WI38 (cell line): ENCODE results near the gene DYNLT2.

Source experiments
- H3K4me3 ChIP-seq: 2 replicates; pipeline ENCODE4 v1.5.1; 2011; ENCODE audit warnings: low read depth, mild to moderate bottlenecking, control low read depth, low read length
- TF ChIP-seq, protein P1 (sequence below): IDR thresholded peaks from 2 replicates; pipeline ENCODE4 v1.5.1; 2012; ENCODE audit warnings: low read depth, mild to moderate bottlenecking, control low read depth, low read length

DYNLT2 gene, protein sequence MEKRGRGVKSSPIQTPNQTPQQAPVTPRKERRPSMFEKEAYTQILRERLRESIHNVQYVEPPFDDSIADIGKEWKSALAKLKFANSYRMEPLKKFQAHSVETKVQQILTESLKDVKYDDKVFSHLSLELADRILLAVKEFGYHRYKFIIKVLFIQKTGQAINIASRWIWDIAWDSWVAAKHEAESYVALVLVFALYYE

DNA sequence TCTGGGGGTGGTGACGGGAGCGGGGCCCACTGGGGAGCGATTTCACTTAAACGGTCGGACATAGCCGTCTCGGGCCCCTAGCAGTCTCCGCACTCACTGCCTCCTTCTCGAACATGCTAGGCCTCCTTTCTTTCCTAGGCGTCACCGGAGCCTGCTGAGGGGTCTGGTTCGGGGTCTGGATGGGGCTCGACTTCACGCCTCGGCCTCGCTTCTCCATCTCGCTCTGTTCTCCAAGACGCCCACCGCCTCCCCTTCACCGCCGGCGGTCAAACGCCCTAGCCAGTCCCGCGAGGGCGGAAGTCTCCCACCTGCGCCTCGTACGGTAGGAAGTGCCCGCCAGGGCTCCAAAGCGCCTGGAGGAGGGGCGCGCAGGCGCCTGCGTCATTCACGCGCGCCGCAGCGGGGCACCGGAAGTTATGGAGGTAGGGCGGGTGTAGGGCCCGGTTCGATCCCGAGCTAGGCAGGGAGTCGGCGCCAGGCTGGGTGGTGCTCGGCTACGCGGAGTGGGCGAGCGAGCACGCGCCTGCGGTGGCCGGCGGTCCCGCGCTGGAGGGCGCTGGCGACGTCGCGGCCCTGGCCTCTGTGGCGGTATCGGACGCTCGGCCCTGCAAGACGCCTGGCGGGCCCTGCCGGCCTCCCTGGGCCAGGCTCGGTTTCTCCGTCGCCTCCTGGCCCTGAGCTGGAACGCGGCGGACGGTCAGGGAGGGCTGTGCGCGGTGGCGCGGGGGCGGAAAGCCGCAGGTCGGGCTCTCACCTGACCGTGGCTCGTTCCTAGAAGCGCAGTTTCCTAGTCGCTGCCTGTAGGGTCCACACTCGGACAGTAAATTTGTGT, at the start of gene DYNLT2, which contains the start of gene ERMARD:
DYNLT2 (minus strand) TSS at position 331 of the 832 bp plus-strand sequence; CDS start at position 217, 114 bp downstream.
ERMARD (plus strand) TSS at position 381 of the 832 bp plus-strand sequence; CDS start at position 417, 36 bp downstream.
- TF ChIP-seq, protein P1, sequence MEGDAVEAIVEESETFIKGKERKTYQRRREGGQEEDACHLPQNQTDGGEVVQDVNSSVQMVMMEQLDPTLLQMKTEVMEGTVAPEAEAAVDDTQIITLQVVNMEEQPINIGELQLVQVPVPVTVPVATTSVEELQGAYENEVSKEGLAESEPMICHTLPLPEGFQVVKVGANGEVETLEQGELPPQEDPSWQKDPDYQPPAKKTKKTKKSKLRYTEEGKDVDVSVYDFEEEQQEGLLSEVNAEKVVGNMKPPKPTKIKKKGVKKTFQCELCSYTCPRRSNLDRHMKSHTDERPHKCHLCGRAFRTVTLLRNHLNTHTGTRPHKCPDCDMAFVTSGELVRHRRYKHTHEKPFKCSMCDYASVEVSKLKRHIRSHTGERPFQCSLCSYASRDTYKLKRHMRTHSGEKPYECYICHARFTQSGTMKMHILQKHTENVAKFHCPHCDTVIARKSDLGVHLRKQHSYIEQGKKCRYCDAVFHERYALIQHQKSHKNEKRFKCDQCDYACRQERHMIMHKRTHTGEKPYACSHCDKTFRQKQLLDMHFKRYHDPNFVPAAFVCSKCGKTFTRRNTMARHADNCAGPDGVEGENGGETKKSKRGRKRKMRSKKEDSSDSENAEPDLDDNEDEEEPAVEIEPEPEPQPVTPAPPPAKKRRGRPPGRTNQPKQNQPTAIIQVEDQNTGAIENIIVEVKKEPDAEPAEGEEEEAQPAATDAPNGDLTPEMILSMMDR = 0 out of 2 replicates have a peak, but pooled peaks have one; percentile 3
- H3K4me3 ChIP-seq = peak within 1 kb of the TSS; percentile 92

DNA sequence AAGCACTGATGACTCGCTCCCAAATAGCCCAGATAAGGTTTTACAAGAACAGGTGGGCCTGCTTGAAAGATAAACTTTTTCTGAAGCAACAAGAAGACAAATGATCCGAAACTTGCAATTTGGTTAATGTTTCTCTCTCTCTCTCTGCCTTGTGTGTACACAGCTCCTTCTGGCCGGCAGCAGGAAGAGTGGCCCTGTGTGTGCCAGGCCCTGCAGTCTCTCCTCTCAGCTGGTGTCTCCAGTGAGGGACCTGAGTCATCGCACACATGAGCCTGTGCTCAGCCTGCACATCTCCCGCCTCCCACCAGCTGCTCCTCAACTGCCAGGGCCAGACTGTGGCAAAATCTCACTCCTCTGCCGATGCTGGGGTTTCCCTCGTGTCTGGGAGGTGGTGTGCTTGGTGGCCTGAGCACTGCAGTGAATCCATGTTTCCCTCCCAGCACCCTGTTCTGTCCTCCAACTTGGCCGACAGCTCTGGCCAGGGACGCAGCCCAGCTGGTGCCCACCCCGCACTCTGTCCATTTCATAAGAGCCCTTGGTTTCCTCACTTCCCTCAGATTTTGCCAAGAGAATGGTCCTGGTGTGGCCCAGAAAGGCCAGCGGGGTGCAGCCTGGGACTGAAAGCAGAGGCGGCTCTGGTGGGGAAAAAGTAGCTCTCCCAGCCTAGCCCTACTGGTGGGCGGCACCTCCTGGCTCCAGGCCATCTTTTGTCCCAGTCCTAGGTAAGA, 49.5 kb upstream of the DYNLT2 start:
- TF ChIP-seq, protein P1 = no peak

DNA sequence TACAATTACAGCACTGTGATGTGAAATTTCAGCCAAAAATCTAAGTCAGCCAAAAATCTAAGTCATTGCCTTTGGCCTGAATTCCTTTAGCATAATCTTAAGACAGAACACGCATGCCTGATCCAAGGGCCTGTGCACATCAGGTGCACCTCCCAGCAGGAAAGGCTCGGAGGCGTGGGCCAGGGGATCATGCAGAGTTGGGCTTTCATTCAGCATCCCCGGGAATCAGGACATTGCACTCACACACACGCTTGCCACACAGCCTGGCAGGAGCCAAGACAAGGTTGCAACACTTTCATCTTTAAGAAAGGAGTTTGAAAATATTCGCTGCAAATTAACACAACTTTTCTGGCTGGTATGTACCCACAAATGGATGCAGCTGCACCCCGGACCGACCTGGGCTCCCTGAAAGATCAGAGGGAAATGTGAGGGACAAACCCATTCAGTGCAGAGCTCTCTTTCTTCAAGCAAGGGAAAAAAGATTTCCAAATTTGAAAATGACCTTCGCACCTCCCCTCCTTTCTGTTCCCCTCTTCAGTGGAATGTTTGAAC, 48.8 kb upstream of the DYNLT2 start:
- TF ChIP-seq, protein P1 = no peak
- H3K4me3 ChIP-seq = no peak overlapping the region

More for the DNA sequence above, 49.5 kb upstream of the DYNLT2 start:
- no peak overlapping the region for H3K4me3 ChIP-seq

DNA sequence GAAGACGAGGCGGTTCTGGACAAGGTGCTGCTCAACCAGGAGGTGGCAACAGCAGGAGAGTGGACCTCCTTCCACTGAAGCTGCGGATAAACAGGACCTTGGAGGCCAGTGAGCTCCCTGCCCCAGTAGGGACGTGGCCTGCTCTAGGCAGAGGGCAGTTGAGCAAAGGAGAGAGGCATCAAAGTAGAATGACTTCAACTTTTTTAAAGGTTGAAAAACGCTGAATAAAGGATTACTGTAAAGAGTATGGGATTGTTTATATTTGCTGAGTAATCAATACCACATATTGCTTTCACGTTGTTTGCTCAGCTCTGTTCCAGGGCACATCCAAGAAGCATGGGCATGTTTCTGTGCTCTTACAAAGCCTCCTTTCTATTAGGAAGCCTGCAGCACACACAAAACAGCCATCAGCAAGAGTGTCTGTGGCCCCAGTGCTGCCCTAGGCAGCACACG, 48.1 kb upstream of the DYNLT2 start:
- no peak overlapping the region for H3K4me3 ChIP-seq
- TF ChIP-seq, protein P1 = no peak

DNA sequence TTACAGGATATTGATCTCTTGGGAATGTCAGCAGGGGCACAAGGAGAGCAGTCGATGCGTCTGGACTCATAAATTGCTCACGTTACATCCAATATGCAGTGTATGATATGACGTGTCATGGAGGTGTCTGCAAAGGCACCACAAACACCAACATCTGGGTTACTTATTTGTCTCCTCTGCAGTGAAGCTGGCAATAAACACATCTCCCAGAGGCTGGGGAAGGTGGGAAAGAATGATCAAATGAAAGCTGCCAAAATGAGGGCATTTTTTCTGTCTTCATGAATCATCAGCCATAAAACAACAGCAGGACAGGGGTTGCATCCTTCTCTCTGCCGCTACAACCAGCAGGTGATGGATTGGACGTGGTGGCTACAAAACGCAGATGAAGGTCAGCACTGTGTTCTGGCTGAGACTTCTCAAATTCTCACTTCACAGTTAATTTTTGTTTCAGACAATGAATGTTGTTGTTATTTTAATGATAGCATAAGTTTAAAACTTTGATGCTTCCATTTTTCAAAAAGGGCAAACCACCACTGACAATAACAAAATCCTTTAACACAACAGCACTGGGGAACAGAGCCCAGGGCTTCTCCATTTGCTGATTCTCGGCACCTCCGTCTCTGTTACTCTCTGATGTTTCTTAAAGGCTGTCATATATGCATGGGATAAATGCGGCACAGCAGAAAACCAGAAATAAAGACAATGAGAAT, 47.5 kb upstream of the DYNLT2 start:
- no peak overlapping the region for H3K4me3 ChIP-seq

DNA sequence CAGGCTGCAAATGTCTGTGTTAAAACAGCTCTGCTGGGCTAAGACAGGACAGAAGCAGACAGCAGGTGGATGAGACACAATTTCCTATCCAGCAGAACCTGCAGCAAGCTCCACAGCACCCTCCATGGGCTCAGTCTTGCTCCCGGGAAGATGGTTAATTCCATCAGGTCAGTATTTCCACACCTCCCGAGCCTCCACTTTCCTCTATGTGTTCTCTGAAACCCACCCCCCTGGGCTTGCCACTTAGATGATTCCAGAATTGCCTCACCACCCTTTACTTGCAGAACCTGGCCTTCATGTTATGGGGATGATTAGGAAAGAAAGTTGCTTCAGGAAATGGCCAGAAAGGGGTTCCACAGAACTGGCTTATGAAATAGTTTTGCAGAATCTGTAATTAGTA, 43.8 kb upstream of the DYNLT2 start:
- no peak overlapping the region for H3K4me3 ChIP-seq
- TF ChIP-seq, protein P1 = no peak

More for the DNA sequence above, 47.5 kb upstream of the DYNLT2 start:
- TF ChIP-seq, protein P1 = no peak
